Neutrophil (primary cell): Measurements from ENCODE around the gene KRTAP4-5.
"Not testable (repeated sequence)": the region's sequence is repeated elsewhere in the genome, so short reads cannot be mapped to it uniquely, and the experiment has no call there.

Experiments used
- H3K27ac ChIP-seq: fragments of 200-600 bp; sonication (generic); 2 replicates; pipeline ENCODE4 v1.5.1; 2016; ENCODE audit warnings: mild to moderate bottlenecking, moderate library complexity
- H3K27me3 ChIP-seq: fragments of 200-600 bp; sonication (generic); 2 replicates; pipeline ENCODE4 v1.6.0; 2016; ENCODE audit warnings: mild to moderate bottlenecking
- H3K36me3 ChIP-seq: fragments of 200-600 bp; sonication (generic); 2 replicates; pipeline ENCODE4 v1.5.1; 2017
- H3K4me1 ChIP-seq, 2 experiments: fragments of 200-600 bp in 1 of 2; sonication (generic) in 1 of 2; 1 replicate in 1 of 2; 2 replicates in 1 of 2; pipeline versions ENCODE4 v1.5.1 to v1.6.1; 2013 to 2016; ENCODE audit warnings: low read depth in 1 of 2, low read length in 1 of 2, mild to moderate bottlenecking in 1 of 2, moderate library complexity in 1 of 2; ENCODE audit not compliant: control insufficient read depth in 1 of 2, insufficient read depth in 1 of 2
- H3K4me3 ChIP-seq, 2 experiments: fragments of 200-600 bp in 1 of 2; sonication (generic) in 1 of 2; 1 replicate in 1 of 2; 2 replicates in 1 of 2; pipeline ENCODE4 v1.5.1; 2013 to 2016; ENCODE audit warnings: low read depth in 1 of 2, low read length in 1 of 2, mild to moderate bottlenecking in 1 of 2, moderate library complexity in 1 of 2
- H3K9me3 ChIP-seq: fragments of 200-600 bp; sonication (generic); 2 replicates; pipeline ENCODE4 v1.5.1; 2016
- CTCF ChIP-seq: fragments of 200-600 bp; sonication (generic); IDR thresholded peaks from 2 replicates; pipeline ENCODE4 v1.5.1; 2016; ENCODE audit warnings: antibody characterized with exemption

KRTAP4-5 gene

GRCh38 chr17:41133880-41134735 is 15.5 kb downstream of the KRTAP4-5 start:
- no peaks in the 10 kb centered on the region for H3K36me3 ChIP-seq
- H3K4me3 ChIP-seq: no peak overlapping the region
- no peaks in the 10 kb centered on the region for H3K4me1 ChIP-seq
- no peak overlapping the region for H3K27ac ChIP-seq
- TF ChIP-seq CTCF: no peak
- H3K9me3 ChIP-seq: no peaks in the 10 kb centered on the region
- no peaks in the 10 kb centered on the region for H3K27me3 ChIP-seq

- TF ChIP-seq CTCF: no peak
- H3K36me3 ChIP-seq: no peaks in the 10 kb centered on the region
- no peaks in the 10 kb centered on the region for H3K4me1 ChIP-seq
- H3K4me3 ChIP-seq: no peak overlapping the region
- H3K27me3 ChIP-seq: no peaks in the 10 kb centered on the region
- H3K9me3 ChIP-seq: no peaks in the 10 kb centered on the region
- no peak overlapping the region for H3K27ac ChIP-seq
Measured at GRCh38 chr17:41131979-41132378, 17.6 kb downstream of the KRTAP4-5 start.

GRCh38 chr17:41127371-41127770 is 22.3 kb downstream of the KRTAP4-5 start:
- Histone ChIP-seq H3K9me3 (no peaks in the 10 kb centered on the region), H3K4me3 (no peak overlapping the region), H3K27ac (no peak overlapping the region), H3K36me3 (no peaks in the 10 kb centered on the region), H3K4me1 (peaks cover 5 to 14% of the 10 kb centered on the region in 2 experiments), H3K27me3 (no peaks in the 10 kb centered on the region)
- TF ChIP-seq CTCF: no peak

- H3K4me1 ChIP-seq: peaks cover 5 to 14% of the 10 kb centered on the region in 2 experiments
- no peaks in the 10 kb centered on the region for H3K9me3 ChIP-seq
- H3K27ac ChIP-seq: no peak overlapping the region
- H3K36me3 ChIP-seq: no peaks in the 10 kb centered on the region
- H3K4me3 ChIP-seq: no peak overlapping the region
- H3K27me3 ChIP-seq: no peaks in the 10 kb centered on the region
- TF ChIP-seq CTCF: no peak
Measured at GRCh38 chr17:41126412-41126811, 23.2 kb downstream of the KRTAP4-5 start.

GRCh38 chr17:41125064-41125463 is 24.6 kb downstream of the KRTAP4-5 start:
- H3K4me1 ChIP-seq: peaks cover 5 to 19% of the 10 kb centered on the region in 2 experiments
- no peaks in the 10 kb centered on the region for H3K36me3 ChIP-seq
- H3K27me3 ChIP-seq: no peaks in the 10 kb centered on the region
- TF ChIP-seq CTCF: no peak
- H3K4me3 ChIP-seq: no peak overlapping the region
- H3K9me3 ChIP-seq: no peaks in the 10 kb centered on the region
- no peak overlapping the region for H3K27ac ChIP-seq

- H3K9me3 ChIP-seq, H3K27me3 ChIP-seq, H3K4me3 ChIP-seq, H3K27ac ChIP-seq, H3K36me3 ChIP-seq: not testable (repeated sequence)
- H3K4me1 ChIP-seq: peaks cover 5 to 21% of the 10 kb centered on the region in 2 experiments
Measured at GRCh38 chr17:41123991-41124371, 25.6 kb downstream of the KRTAP4-5 start, which contains the start of gene KRTAP4-12. Gene KRTAP4-12 (minus strand): TSS chr17:41124182. CDS start chr17:41124122, 60 bp downstream.

- not testable (repeated sequence) for H3K36me3 ChIP-seq, H3K9me3 ChIP-seq, H3K27me3 ChIP-seq, H3K4me3 ChIP-seq, H3K27ac ChIP-seq
- peaks cover 5 to 21% of the 10 kb centered on the region in 2 experiments for H3K4me1 ChIP-seq
Measured at GRCh38 chr17:41123292-41123990, 26.2 kb downstream of the KRTAP4-5 start.
